IPS-20b (cell line): Measurements from ENCODE around the gene CHMP1A.
"Not testable (repeated sequence)": the region's sequence is repeated elsewhere in the genome, so short reads cannot be mapped to it uniquely, and the experiment has no call there.

Experiments used
- H3K27ac ChIP-seq: one replicate; pipeline ENCODE4 v1.5.1; 2013; ENCODE audit warnings: low read length
- H3K27me3 ChIP-seq: 2 replicates; pipeline ENCODE4 v1.6.1; 2013; ENCODE audit warnings: mild to moderate bottlenecking, low read length, inconsistent platforms; ENCODE audit not compliant: insufficient read depth
- H3K36me3 ChIP-seq: 2 replicates; pipeline ENCODE4 v1.6.1; 2013; ENCODE audit warnings: low read depth, mild to moderate bottlenecking, inconsistent platforms, low read length, moderate library complexity; ENCODE audit not compliant: insufficient read depth
- H3K4me1 ChIP-seq: 2 replicates; pipeline ENCODE4 v1.6.1; 2013; ENCODE audit warnings: mild to moderate bottlenecking, control low read depth, inconsistent platforms, low read length, moderate library complexity; ENCODE audit not compliant: insufficient read depth
- H3K4me3 ChIP-seq: 2 replicates; pipeline ENCODE4 v1.5.1; 2013; ENCODE audit warnings: mild to moderate bottlenecking, low read length, inconsistent platforms
- H3K9ac ChIP-seq: 2 replicates; pipeline ENCODE4 v1.6.1; 2013; ENCODE audit warnings: low read depth, mild to moderate bottlenecking, inconsistent platforms, low read length, moderate library complexity
- H3K9me3 ChIP-seq: 2 replicates; pipeline ENCODE4 v1.6.1; 2013; ENCODE audit warnings: mild to moderate bottlenecking, low read depth, low read length, inconsistent platforms; ENCODE audit not compliant: insufficient read depth

Gene CHMP1A

GRCh38 chr16:89634463-89635385 is 22.8 kb downstream of the CHMP1A start:
- not testable (repeated sequence) for H3K9me3 ChIP-seq, H3K27me3 ChIP-seq, H3K4me3 ChIP-seq, H3K27ac ChIP-seq, H3K4me1 ChIP-seq, H3K36me3 ChIP-seq, H3K9ac ChIP-seq

- Histone ChIP-seq H3K4me3 (no peak overlapping the region), H3K36me3 (no peaks in the 10 kb centered on the region), H3K9ac (no peak overlapping the region), H3K4me1 (no peaks in the 10 kb centered on the region), H3K9me3 (no peaks in the 10 kb centered on the region; the same call in 1 of the 2 replicates), H3K27ac (no peak overlapping the region), H3K27me3 (peaks cover 5% of the 10 kb centered on the region; the same call in 1 of the 2 replicates)
Observed at GRCh38 chr16:89633064-89633631, 24.4 kb downstream of the CHMP1A start.

- H3K36me3 ChIP-seq = no peaks in the 10 kb centered on the region
- no peak overlapping the region for H3K9ac ChIP-seq
- peaks cover 13% of the 10 kb centered on the region for H3K27me3 ChIP-seq
- peaks cover 4% of the 10 kb centered on the region; the same call in 1 of the 2 replicates for H3K4me1 ChIP-seq
- H3K4me3 ChIP-seq = no peak overlapping the region
- no peaks in the 10 kb centered on the region; the same call in 1 of the 2 replicates for H3K9me3 ChIP-seq
- no peak overlapping the region for H3K27ac ChIP-seq
Observed at GRCh38 chr16:89629827-89630610, 27.5 kb downstream of the CHMP1A start.

GRCh38 chr16:89624777-89625761 is 32.4 kb downstream of the CHMP1A start:
- Histone ChIP-seq H3K27ac (no peak overlapping the region), H3K9me3 (no peaks in the 10 kb centered on the region; the same call in 1 of the 2 replicates), H3K4me3 (no peak overlapping the region), H3K9ac (no peak overlapping the region), H3K27me3 (peaks cover 35% of the 10 kb centered on the region), H3K36me3 (no peaks in the 10 kb centered on the region), H3K4me1 (peaks cover 4% of the 10 kb centered on the region; the same call in 1 of the 2 replicates)

- Histone ChIP-seq H3K4me1 (peaks cover 4% of the 10 kb centered on the region; the same call in 1 of the 2 replicates), H3K4me3 (no peak overlapping the region), H3K36me3 (no peaks in the 10 kb centered on the region), H3K9me3 (no peaks in the 10 kb centered on the region), H3K27me3 (peaks cover 35% of the 10 kb centered on the region), H3K27ac (no peak overlapping the region), H3K9ac (no peak overlapping the region; the same call in 1 of the 2 replicates)
Observed at GRCh38 chr16:89623511-89624261, 33.8 kb downstream of the CHMP1A start.

- peaks cover 35% of the 10 kb centered on the region for H3K27me3 ChIP-seq
- no peaks in the 10 kb centered on the region for H3K9me3 ChIP-seq
- peaks cover 4% of the 10 kb centered on the region; the same call in 1 of the 2 replicates for H3K4me1 ChIP-seq
- H3K27ac ChIP-seq = no peak overlapping the region
- H3K4me3 ChIP-seq = no peak overlapping the region
- H3K36me3 ChIP-seq = no peaks in the 10 kb centered on the region
- H3K9ac ChIP-seq = no peak overlapping the region
Observed at GRCh38 chr16:89621698-89622409, 35.7 kb downstream of the CHMP1A start.

GRCh38 chr16:89621136-89621697 is 36.3 kb downstream of the CHMP1A start:
- peaks cover 4% of the 10 kb centered on the region; the same call in 1 of the 2 replicates for H3K4me1 ChIP-seq
- no peak overlapping the region for H3K27ac ChIP-seq

GRCh38 chr16:89620406-89620841 is 37.1 kb downstream of the CHMP1A start:
- Histone ChIP-seq H3K4me3 (no peak overlapping the region), H3K27ac (no peak overlapping the region), H3K27me3 (peaks cover 27% of the 10 kb centered on the region), H3K9ac (no peak overlapping the region), H3K4me1 (peaks cover 3% of the 10 kb centered on the region; the same call in 1 of the 2 replicates), H3K36me3 (no peaks in the 10 kb centered on the region), H3K9me3 (no peaks in the 10 kb centered on the region)

More at GRCh38 chr16:89621136-89621697, 36.3 kb downstream of the CHMP1A start:
- Histone ChIP-seq H3K36me3 (no peaks in the 10 kb centered on the region), H3K4me3 (no peak overlapping the region), H3K9ac (no peak overlapping the region), H3K27me3 (peaks cover 35% of the 10 kb centered on the region), H3K9me3 (no peaks in the 10 kb centered on the region)

- Histone ChIP-seq H3K27ac (no peak overlapping the region), H3K9me3 (no peaks in the 10 kb centered on the region), H3K27me3 (peaks cover 21% of the 10 kb centered on the region), H3K4me1 (no peaks in the 10 kb centered on the region), H3K4me3 (no peak overlapping the region), H3K9ac (no peak overlapping the region), H3K36me3 (no peaks in the 10 kb centered on the region)
Observed at GRCh38 chr16:89619840-89620239, 37.7 kb downstream of the CHMP1A start.
